ENCODE data around the gene SCN7A. TPM values are rescaled to one million over a fixed set of nuclear protein-coding genes. Genes with fewer than 3 reads are reported as not detected.

SCN7A gene
- total and polyA plus RNA-seq, 2 of the 4 experiments (the other 2 are of a cell fraction) = 0.39 to 0.90 TPM

GRCh38 chr2:166433457-166433856, 60.6 kb downstream of the SCN7A start:
- no peaks in the 10 kb centered on the region for H3K36me3 ChIP-seq (ENCODE audit: control insufficient read depth, insufficient read depth, low read length)
- dilution Hi-C loops (cut with HindIII; ENCODE audit: low sequenced_read_pairs, unreplicated experiment) (no loop called here), intact Hi-C loops (cut with micrococcal nuclease) (no loop called here), in situ Hi-C loops (cut with MboI; ENCODE audit: low sequenced_read_pairs) (no loop called here)
- H2BK15ac ChIP-seq (ENCODE audit: low read depth, low read length) = no peak overlapping the region
- H2AK5ac ChIP-seq (ENCODE audit: low read depth, low read length) = no peak overlapping the region
- H4K91ac ChIP-seq (ENCODE audit: insufficient read depth, low read depth, low read length) = no peak overlapping the region
- H3K4ac ChIP-seq (ENCODE audit: low read depth, low read length) = no peak overlapping the region
- H3K27ac ChIP-seq (ENCODE audit: insufficient read depth, low read length) = no peak overlapping the region
- H2AFZ ChIP-seq (replicated peaks; ENCODE audit: low read length, poor library complexity) = no peak overlapping the region
- H4K5ac ChIP-seq (ENCODE audit: low read depth, low read length) = no peak overlapping the region
- no peak overlapping the region for H3K56ac ChIP-seq (ENCODE audit: extremely low read depth, insufficient read depth, low read length)
- H3K4me3 ChIP-seq (ENCODE audit: insufficient read depth, low read depth, low read length) = no peak overlapping the region
- no peak overlapping the region for H4K8ac ChIP-seq (ENCODE audit: low read depth in 2 of 2, low read length in 2 of 2)
- TF ChIP-seq ELK1 (IDR thresholded peaks at IDR 0.05; ENCODE audit: borderline replicate concordance, low read depth, low read length) (no peak), RFX5 (IDR thresholded peaks at IDR 0.05; ENCODE audit: low read depth, low read length) (no peak), MXI1 (IDR thresholded peaks at IDR 0.05; ENCODE audit: borderline replicate concordance, low read depth, low read length) (no peak), SMC3 (IDR thresholded peaks at IDR 0.05; ENCODE audit: low read depth, low read length) (no peak), CEBPB (IDR thresholded peaks at IDR 0.05; ENCODE audit: low read depth, low read length) (no peak), RAD21 (IDR thresholded peaks at IDR 0.05; ENCODE audit: low read length) (no peak), RCOR1 (IDR thresholded peaks at IDR 0.05; ENCODE audit: insufficient replicate concordance, low read length) (no peak)
- no peak overlapping the region for H3K18ac ChIP-seq (ENCODE audit: low read depth, low read length)
- no peaks in the 10 kb centered on the region for H3K4me1 ChIP-seq (ENCODE audit: control insufficient read depth, insufficient read depth, low read length)
- no peak overlapping the region for H2BK120ac ChIP-seq (ENCODE audit: low read depth, low read length)
- H3K27me3 ChIP-seq (ENCODE audit: control insufficient read depth, insufficient read depth, low read length) = no peaks in the 10 kb centered on the region
- POLR2A ChIA-PET (ENCODE audit: unreplicated experiment) = no interaction called here
- H2BK20ac ChIP-seq (ENCODE audit: low read depth, low read length) = no peak overlapping the region
- H2AK9ac ChIP-seq (replicated peaks; ENCODE audit: low read depth, low read length, poor library complexity) = no peak overlapping the region
- DNase-seq = no peak
- H3K79me1 ChIP-seq (ENCODE audit: low read depth in 1 of 2, low read length in 2 of 2) = no peaks in the 10 kb centered on the region
- H3K9me3 ChIP-seq (ENCODE audit: control insufficient read depth, insufficient read depth, low read length) = no peaks in the 10 kb centered on the region
- no peak overlapping the region for H3K23ac ChIP-seq (ENCODE audit: low read depth, low read length)
- ATAC-seq (ENCODE audit: low read depth) = no peak
- no peak overlapping the region for H2BK5ac ChIP-seq (ENCODE audit: low read depth, low read length, poor library complexity, severe bottlenecking)
- H3K9me1 ChIP-seq (ENCODE audit: insufficient read depth, low read length) = no peaks in the 10 kb centered on the region
- WGBS, 2 experiments (ENCODE audit: extremely low coverage in 2 of 2, insufficient read length in 1 of 2) = no CpG with 5 or more reads among the region's 1 CpG
- CTCF ChIA-PET = no interaction called here
- no peak overlapping the region for H3K9ac ChIP-seq (ENCODE audit: low read depth, low read length)
- H3K4me2 ChIP-seq (ENCODE audit: low read depth, low read length) = no peak overlapping the region
- no TSS peak for BruUV-seq (replicated peaks)
- no peak overlapping the region for H3K14ac ChIP-seq (replicated peaks; ENCODE audit: low read depth, low read length)
- no peaks in the 10 kb centered on the region for H4K20me1 ChIP-seq (ENCODE audit: insufficient read depth, low read length)
